ENCODE data around the gene PSMF1.

GRCh38 chr20:1127840-1128239, 9.4 kb downstream of the PSMF1 start:
- TF ChIP-seq FOXM1 (IDR thresholded peaks at IDR 0.05; ENCODE audit: borderline replicate concordance) = no peak
- no peak for TF ChIP-seq SP1 (IDR thresholded peaks at IDR 0.05)
- TF ChIP-seq ZNF384 (IDR thresholded peaks at IDR 0.05) = no peak
- TF ChIP-seq LEF1 (IDR thresholded peaks at IDR 0.05; ENCODE audit: borderline replicate concordance) = no peak
- TF ChIP-seq TARDBP (IDR thresholded peaks at IDR 0.05) = no peak
- no peak for TF ChIP-seq HDGF (IDR thresholded peaks at IDR 0.05; ENCODE audit: borderline replicate concordance)
- TF ChIP-seq FOXA1 (IDR thresholded peaks at IDR 0.05) = no peak
